ENCODE results near the gene KIF26B.

DNA sequence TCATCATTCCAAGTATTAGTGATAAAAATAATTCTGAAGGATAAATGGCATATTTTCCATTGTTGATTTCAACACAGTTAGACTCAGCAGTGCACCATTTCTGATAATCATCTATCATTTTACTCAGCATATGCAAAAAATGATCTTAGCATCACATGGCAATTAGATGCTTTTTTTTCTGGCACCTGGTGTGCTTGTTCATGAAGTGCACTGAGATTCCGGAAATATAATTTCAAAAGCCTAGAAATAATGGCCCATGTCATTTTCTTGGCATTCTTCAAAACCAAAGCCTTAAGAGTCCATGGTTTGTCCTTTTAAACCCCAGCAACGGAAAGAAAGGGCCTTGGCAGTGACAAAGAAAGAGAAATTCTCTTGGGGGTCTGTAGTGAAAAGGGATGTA, 278.8 kb downstream of the KIF26B start:
- TF ChIP-seq, protein P1, sequence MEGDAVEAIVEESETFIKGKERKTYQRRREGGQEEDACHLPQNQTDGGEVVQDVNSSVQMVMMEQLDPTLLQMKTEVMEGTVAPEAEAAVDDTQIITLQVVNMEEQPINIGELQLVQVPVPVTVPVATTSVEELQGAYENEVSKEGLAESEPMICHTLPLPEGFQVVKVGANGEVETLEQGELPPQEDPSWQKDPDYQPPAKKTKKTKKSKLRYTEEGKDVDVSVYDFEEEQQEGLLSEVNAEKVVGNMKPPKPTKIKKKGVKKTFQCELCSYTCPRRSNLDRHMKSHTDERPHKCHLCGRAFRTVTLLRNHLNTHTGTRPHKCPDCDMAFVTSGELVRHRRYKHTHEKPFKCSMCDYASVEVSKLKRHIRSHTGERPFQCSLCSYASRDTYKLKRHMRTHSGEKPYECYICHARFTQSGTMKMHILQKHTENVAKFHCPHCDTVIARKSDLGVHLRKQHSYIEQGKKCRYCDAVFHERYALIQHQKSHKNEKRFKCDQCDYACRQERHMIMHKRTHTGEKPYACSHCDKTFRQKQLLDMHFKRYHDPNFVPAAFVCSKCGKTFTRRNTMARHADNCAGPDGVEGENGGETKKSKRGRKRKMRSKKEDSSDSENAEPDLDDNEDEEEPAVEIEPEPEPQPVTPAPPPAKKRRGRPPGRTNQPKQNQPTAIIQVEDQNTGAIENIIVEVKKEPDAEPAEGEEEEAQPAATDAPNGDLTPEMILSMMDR (IDR thresholded peaks at IDR 0.05; ENCODE audit: insufficient read depth, low read length, poor library complexity, severe bottlenecking) = no peak
- no peak for TF ChIP-seq EZH2phosphoT487 (conservative IDR thresholded peaks at IDR 0.05; ENCODE audit: low read length)

Data from SU-DHL-6 (cell line).